VCaP (cell line): ENCODE measurements around the gene AZU1.
"Not testable (repeated sequence)": the region's sequence is repeated elsewhere in the genome, so short reads cannot be mapped to it uniquely, and the experiment has no call there.

Experiments
- H3K27ac ChIP-seq: fragments of 450-650 bp; 2 replicates; pipeline ENCODE4 v1.5.1; 2017
- CTCF ChIP-seq: fragments of 450-650 bp; conservative IDR thresholded peaks from 2 replicates; pipeline ENCODE4 v1.5.1; 2017; ENCODE audit warnings: mild to moderate bottlenecking, moderate library complexity

AZU1 gene

GRCh38 chr19:827314-827709 is 325 bp upstream of the AZU1 start:
- H3K27ac ChIP-seq, result no peak overlapping the region
- no peak for TF ChIP-seq CTCF

DNA sequence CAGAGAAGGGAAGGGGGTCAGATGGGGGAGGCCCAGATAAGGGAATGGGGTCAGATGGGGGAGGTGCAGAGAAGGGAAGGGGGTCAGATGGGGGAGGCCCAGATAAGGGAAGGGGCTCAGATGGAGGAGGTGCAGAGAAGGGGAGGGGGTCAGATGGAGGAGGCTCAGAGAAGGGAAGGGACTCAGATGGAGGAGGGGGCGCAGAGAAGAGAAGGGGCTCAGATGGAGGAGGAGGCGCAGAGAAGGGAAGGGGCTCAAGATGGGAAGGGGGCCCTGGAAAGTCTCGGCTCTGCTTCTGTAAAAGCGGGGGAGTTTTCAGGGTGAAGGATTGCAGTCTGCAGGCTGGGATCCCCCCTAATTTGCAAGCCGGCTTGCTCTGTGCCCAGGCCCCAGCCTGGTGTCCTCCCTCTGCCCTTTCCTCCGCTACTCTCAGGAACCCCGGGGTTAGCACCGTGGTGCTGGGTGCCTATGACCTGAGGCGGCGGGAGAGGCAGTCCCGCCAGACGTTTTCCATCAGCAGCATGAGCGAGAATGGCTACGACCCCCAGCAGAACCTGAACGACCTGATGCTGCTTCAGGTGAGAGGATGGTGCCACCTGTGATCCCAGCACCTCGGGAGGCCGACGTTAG is 1.6 kb downstream of the AZU1 start:
- TF ChIP-seq CTCF, result no peak

GRCh38 chr19:831407-832369 is 4.1 kb downstream of the AZU1 start:
- H3K27ac ChIP-seq, result no peak overlapping the region
- no peak for TF ChIP-seq CTCF

More for the DNA sequence above, 1.6 kb downstream of the AZU1 start:
- H3K27ac ChIP-seq, result no peak overlapping the region

DNA sequence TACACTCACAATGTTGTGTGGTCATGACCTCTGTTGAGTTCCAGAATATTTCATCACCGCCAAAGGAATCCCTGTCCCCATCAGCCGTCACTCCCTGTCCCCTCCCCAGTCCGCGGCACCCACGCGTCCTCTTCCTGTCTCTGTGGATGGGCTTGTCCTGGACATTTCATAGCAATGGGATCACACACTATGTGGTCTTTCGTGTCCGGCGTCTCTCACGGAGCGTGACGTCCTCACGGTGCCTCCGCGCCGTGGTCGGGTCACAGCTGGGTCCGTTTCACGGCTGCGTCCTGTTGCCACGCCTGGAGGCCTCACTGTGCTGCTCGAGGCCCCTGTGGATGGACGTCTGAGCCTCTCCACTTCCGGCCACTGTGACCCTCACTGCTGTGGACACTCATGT is 6.6 kb downstream of the AZU1 start:
- H3K27ac ChIP-seq, result no peak overlapping the region
- no peak for TF ChIP-seq CTCF

DNA sequence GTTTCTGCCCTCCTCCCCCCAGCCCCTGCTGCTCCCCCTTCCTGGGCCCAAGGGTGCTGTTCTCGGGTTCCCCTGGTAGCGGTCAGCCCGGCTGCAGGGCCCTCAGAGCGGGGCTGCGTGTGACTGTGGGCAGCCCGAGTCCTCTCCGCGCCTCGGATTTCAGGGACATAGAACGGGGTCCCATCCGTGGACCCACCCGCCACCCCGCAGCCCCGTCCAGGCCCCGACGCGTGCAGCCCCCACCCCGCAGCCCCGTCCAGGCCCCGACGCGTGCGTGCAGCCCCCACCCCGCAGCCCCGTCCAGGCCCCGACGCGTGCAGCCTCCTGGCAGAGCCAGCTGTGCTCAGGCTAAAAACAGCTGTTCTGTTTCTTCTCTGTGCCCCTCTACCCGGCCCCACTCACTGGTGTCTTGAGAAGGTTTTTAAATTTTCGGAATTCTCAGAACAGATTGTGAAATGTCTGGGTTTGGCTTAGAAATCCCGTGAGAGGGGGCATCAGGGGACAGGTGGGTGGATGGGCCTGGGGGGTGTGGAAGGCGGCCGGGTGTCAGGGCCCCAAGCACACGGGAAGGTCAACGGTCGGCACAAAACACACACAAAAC is 7.7 kb downstream of the AZU1 start:
- TF ChIP-seq CTCF, result no peak
- no peak overlapping the region for H3K27ac ChIP-seq

DNA sequence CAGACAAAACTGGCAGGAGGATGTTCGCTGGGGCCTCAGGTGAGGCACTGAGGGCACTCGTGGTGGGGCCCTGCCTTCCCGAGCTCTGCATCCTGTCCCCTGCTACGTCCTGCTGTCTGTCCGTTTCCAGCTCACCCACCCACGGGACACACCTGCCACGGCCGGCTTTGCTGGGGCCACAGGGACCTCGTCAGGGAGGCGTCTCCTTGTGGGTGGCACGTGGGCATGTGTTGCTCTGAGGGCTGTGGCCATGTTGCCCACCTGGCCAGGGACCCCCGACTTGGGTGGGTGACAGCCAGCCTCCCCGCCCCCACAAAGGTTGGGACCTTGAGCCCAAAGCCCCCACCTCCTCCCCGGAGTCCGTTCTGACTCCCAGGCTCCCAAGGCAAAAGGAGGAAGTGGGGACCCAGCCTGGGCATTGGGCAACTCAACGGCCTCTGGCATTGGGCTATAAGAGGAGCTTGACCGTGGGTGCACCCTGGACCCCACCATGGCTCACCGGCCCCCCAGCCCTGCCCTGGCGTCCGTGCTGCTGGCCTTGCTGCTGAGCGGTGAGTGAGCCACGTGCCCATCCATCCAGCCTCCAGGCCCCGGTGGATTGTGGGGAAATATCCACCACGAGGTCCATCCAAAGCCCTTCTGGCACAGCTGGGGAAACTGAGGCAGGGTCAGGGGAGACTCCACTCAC is 13.0 kb downstream of the AZU1 start, which contains the start of gene PRTN3:
Gene PRTN3 (plus strand): TSS at position 481 of the 688 bp plus-strand sequence. CDS start 10 bp downstream, at position 491.
- no peak for TF ChIP-seq CTCF

GRCh38 chr19:842802-843179 is 15.2 kb downstream of the AZU1 start:
- H3K27ac ChIP-seq, result not testable (repeated sequence)

More for the DNA sequence above, 13.0 kb downstream of the AZU1 start, which contains the start of gene PRTN3:
- no peak within 1 kb of the TSS for H3K27ac ChIP-seq
